Progenitor cell of endocrine pancreas (in vitro differentiated cells): ENCODE data around the gene HCFC2. TPM values are rescaled to one million over a fixed set of nuclear protein-coding genes. Genes with fewer than 3 reads are reported as not detected.
"Not testable (repeated sequence)": the region's sequence is repeated elsewhere in the genome, so short reads cannot be mapped to it uniquely, and the experiment has no call there.

Experiments
- DNase-seq: peaks from one replicate; pipeline ENCODE4 v3.0.0; 2021; ENCODE audit warnings: low spot score; ENCODE audit not compliant: unreplicated experiment
- H3K27ac Mint-ChIP-seq: 2 replicates; pipeline ENCODE4 v1.8.0; 2021; ENCODE audit warnings: mild to moderate bottlenecking, moderate library complexity, mixed read lengths
- H3K27me3 Mint-ChIP-seq: 2 replicates; pipeline ENCODE4 v1.8.0; 2021; ENCODE audit warnings: mixed read lengths
- H3K36me3 Mint-ChIP-seq: 2 replicates; pipeline ENCODE4 v1.8.0; 2022; ENCODE audit warnings: mixed read lengths; ENCODE audit not compliant: insufficient read depth
- H3K4me1 Mint-ChIP-seq: 2 replicates; pipeline ENCODE4 v1.8.0; 2021; ENCODE audit warnings: low read depth, mixed read lengths
- H3K4me3 Mint-ChIP-seq: 2 replicates; pipeline ENCODE4 v1.8.0; 2021; ENCODE audit warnings: low read depth, mild to moderate bottlenecking, moderate library complexity, mixed read lengths
- H3K9me3 Mint-ChIP-seq: 2 replicates; pipeline ENCODE4 v1.8.0; 2021; ENCODE audit warnings: low read depth, mixed read lengths
- total RNA-seq: library from RNA; stranded (reverse); gene quantifications from 2 replicates; pipeline ENCODE4 v1.2.1, GENCODE V29; 2021
- TF ChIP-seq, protein P1 (sequence below): fragments of 200-600 bp; sonication (generic); IDR thresholded peaks from one replicate; pipeline ENCODE4 v1.5.0; 2021; ENCODE audit warnings: antibody characterized with exemption, mild to moderate bottlenecking; ENCODE audit not compliant: unreplicated experiment

The HCFC2 gene
- total RNA-seq, 1 donor from 2014 or later, result 11.4 TPM

DNA sequence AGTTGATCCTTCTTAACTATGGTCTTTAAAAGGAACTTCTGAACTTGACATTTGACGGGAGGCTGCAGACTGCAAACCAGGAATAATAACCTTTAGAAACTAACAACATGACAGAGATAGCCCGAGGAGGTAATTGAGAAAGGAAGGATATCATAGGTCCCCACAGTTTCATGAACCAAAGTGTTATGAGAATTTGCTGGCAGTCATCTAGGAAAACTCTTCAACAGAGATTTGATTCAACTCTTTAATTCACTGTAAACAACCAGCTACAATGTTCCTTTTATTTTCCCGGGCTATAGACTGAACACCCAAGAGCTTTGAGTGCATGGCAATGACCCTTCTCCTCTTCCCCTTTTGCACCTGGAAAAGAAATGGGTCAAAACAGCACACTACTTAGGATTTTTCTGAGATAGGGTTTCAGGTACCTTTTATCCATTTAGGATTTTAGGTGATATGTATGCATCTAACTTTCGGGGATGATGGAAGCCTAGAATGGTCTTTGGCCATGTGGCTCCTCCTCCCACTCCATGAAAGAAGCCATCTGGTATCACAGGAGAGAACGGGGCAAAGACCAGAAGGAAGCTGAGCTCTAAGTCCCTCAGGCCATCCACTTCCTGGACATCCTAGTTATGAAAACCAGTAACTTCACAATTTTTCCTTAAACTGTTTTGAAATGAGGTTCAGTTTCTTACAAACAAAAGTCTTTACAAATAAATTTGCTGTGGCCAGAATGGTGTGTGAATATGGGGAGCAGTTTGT lies 37.3 kb upstream of the HCFC2 start:
- Mint-ChIP-seq H3K4me1 (no peaks in the 10 kb centered on the region), H3K27ac (no peak overlapping the region), H3K9me3 (peaks cover 4% of the 10 kb centered on the region), H3K4me3 (no peak overlapping the region), H3K27me3 (peaks cover 3% of the 10 kb centered on the region), H3K36me3 (no peaks in the 10 kb centered on the region)
- TF ChIP-seq, protein P1, sequence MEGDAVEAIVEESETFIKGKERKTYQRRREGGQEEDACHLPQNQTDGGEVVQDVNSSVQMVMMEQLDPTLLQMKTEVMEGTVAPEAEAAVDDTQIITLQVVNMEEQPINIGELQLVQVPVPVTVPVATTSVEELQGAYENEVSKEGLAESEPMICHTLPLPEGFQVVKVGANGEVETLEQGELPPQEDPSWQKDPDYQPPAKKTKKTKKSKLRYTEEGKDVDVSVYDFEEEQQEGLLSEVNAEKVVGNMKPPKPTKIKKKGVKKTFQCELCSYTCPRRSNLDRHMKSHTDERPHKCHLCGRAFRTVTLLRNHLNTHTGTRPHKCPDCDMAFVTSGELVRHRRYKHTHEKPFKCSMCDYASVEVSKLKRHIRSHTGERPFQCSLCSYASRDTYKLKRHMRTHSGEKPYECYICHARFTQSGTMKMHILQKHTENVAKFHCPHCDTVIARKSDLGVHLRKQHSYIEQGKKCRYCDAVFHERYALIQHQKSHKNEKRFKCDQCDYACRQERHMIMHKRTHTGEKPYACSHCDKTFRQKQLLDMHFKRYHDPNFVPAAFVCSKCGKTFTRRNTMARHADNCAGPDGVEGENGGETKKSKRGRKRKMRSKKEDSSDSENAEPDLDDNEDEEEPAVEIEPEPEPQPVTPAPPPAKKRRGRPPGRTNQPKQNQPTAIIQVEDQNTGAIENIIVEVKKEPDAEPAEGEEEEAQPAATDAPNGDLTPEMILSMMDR, result no peak
- no peak for DNase-seq

DNA sequence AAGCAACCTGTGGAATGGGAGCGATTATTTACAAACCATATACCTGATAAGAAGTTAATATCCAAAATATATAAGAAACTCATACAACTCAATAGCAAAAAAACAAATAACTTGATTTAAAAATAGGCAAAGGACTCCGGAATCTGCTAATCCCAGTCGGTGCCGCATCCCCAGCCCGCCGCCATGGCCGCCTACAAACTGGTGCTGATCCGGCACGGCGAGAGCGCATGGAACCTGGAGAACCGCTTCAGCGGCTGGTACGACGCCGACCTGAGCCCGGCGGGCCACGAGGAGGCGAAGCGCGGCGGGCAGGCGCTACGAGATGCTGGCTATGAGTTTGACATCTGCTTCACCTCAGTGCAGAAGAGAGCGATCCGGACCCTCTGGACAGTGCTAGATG lies 33.7 kb upstream of the HCFC2 start:
- DNase-seq, H3K36me3 Mint-ChIP-seq, H3K27ac Mint-ChIP-seq, H3K27me3 Mint-ChIP-seq, H3K4me3 Mint-ChIP-seq, H3K9me3 Mint-ChIP-seq, H3K4me1 Mint-ChIP-seq: not testable (repeated sequence)

DNA sequence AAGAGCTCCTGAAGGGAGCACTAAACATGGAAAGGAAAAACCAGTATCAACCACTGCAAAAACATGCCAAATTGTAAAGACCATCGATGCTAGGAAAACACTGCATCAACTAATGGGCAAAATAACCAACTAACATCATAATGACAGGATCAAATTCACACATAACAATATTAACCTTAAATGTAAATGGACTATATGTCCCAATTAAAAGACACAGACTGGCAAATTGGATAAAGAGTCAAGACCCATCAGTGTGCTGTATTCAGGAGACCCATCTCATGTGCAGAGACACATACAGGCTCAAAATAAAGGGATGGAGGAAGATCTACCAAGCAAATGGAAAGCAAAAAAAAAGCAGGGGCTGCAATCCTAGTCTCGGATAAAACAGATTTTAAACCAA lies 28.2 kb upstream of the HCFC2 start:
- not testable (repeated sequence) for H3K4me1 Mint-ChIP-seq, DNase-seq, H3K4me3 Mint-ChIP-seq, H3K27me3 Mint-ChIP-seq, H3K9me3 Mint-ChIP-seq, H3K36me3 Mint-ChIP-seq, H3K27ac Mint-ChIP-seq

DNA sequence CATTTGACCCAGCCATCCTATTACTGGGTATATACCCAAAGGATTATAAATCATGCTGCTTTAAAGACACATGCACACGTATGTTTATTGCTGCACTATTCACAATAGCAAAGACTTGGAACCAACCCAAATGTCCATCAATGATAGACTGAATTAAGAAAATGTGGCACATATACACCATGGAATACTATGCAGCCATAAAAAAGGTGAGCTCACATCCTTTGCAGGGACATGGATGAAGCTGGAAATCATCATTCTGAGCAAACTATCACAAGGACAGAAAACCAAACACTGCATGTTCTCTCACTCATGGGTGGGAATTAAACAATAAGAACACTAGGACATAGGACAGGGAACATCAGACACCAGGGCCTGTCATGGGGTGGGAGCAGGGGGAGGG lies 24.6 kb upstream of the HCFC2 start:
- not testable (repeated sequence) for H3K9me3 Mint-ChIP-seq, H3K27ac Mint-ChIP-seq, H3K36me3 Mint-ChIP-seq, H3K4me1 Mint-ChIP-seq, DNase-seq, H3K4me3 Mint-ChIP-seq
- peaks cover 30% of the 10 kb centered on the region for H3K27me3 Mint-ChIP-seq

DNA sequence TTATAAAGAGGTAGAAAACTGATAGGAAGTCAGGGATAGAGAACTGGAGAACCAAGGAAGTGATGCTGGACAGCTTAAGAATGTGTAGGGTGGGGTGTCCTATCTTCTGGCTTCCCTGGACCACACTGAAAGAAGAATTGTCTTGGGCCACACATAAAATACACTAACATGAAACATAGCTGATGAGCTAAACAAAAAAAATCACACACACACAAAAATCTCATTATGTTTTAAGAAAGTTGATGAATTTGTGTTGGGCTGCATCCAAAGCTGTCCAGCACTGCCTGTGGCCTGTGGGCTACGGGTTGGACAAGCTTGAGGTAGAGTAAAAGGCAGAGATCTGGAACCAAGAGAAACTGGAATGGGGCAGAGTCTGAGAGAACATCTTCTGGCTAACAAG lies 21.8 kb upstream of the HCFC2 start:
- Mint-ChIP-seq H3K9me3 (no peaks in the 10 kb centered on the region), H3K27me3 (peaks cover 22% of the 10 kb centered on the region), H3K4me3 (no peak overlapping the region), H3K4me1 (no peaks in the 10 kb centered on the region), H3K27ac (no peak overlapping the region), H3K36me3 (no peaks in the 10 kb centered on the region)
- TF ChIP-seq, protein P1, result no peak
- no peak for DNase-seq

DNA sequence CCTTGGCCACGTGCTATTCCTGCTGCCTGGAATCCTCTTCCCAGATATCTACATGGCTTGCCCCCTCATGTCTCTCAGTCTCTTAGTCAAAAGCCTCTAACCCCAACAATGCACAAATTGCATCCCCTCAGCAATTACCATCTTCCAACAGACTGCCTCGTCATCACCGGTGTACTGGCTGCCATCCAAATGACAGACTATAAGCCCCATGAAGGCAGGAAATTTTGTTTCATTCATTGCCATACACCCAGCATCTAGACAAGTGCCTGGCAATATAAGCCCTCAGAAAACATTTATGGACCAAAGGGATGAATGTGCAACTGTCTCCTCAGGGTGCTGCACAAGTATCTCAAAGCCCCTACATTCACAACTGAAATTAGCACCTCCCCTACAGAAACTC lies 20.2 kb upstream of the HCFC2 start:
- Mint-ChIP-seq H3K27ac (no peak overlapping the region), H3K4me3 (no peak overlapping the region), H3K36me3 (no peaks in the 10 kb centered on the region), H3K9me3 (no peaks in the 10 kb centered on the region), H3K4me1 (peaks cover under 1% of the 10 kb centered on the region), H3K27me3 (peaks cover 37% of the 10 kb centered on the region)
- no peak for DNase-seq
- TF ChIP-seq, protein P1, result no peak

DNA sequence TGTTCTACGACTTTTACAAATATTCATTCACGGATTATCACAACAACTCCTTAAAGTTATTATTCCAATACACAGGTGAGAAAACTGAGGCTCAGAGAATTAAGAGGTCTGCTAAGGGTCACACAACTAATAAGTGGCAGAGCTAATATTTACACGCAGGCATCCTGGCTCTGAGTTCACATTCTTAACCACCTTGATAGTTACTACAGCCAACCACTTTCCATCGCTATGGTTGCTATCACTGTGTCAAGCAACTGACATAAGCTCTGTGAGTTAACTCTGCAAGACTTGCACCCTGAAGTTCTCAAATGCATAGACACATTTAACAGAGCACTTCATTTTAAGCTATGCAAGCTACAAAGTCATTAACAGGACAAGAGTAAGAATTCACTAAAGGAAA lies 18.0 kb upstream of the HCFC2 start:
- peaks cover 6% of the 10 kb centered on the region for H3K4me1 Mint-ChIP-seq
- H3K27ac Mint-ChIP-seq, result no peak overlapping the region
- peaks cover 54% of the 10 kb centered on the region for H3K27me3 Mint-ChIP-seq
- H3K4me3 Mint-ChIP-seq, result no peak overlapping the region
- no peaks in the 10 kb centered on the region for H3K36me3 Mint-ChIP-seq
- no peaks in the 10 kb centered on the region for H3K9me3 Mint-ChIP-seq
- DNase-seq, result no peak
- TF ChIP-seq, protein P1, result no peak
